HL-60 (cell line): ENCODE results near the gene NFIC.

Experiments
- DNase-seq, 2 experiments: peaks; one replicate each; pipeline ENCODE4 v3.0.0-alpha.2; 2010 to 2020; ENCODE audit warnings: low read depth in 1 of 2, low spot score in 1 of 2
- H3K27ac ChIP-seq: fragments of 250-450 bp; sonication (Bioruptor Pico); replicated peaks from 2 replicates; pipeline ENCODE4 v1.5.1; 2020; ENCODE audit warnings: mild to moderate bottlenecking, moderate library complexity
- H3K27me3 ChIP-seq: fragments of 250-450 bp; sonication (Bioruptor Pico); 2 replicates; pipeline ENCODE4 v1.5.1; 2021; ENCODE audit warnings: mild to moderate bottlenecking, moderate library complexity; ENCODE audit not compliant: insufficient read depth, poor library complexity, severe bottlenecking
- H3K4me3 ChIP-seq: replicated peaks from 2 replicates; pipeline ENCODE4 v1.5.1; 2011; ENCODE audit warnings: mild to moderate bottlenecking, control low read depth, low read length; ENCODE audit not compliant: insufficient read depth
- GABPA ChIP-seq: IDR thresholded peaks from 2 replicates; pipeline ENCODE4 v1.6.1; 2012; ENCODE audit warnings: low read depth
- POLR2AphosphoS5 ChIP-seq: IDR thresholded peaks from 2 replicates; pipeline ENCODE4 v1.6.1; 2012; ENCODE audit warnings: low read depth
- SPI1 ChIP-seq: IDR thresholded peaks from 2 replicates; pipeline ENCODE4 v1.6.1; 2012; ENCODE audit warnings: low read depth, mild to moderate bottlenecking, borderline replicate concordance
- TF ChIP-seq, protein P1 (sequence below): IDR thresholded peaks from 2 replicates; pipeline ENCODE4 v1.6.1; 2012; ENCODE audit warnings: low read depth; ENCODE audit not compliant: insufficient replicate concordance
- TF ChIP-seq, protein P2 (sequence below): IDR thresholded peaks from one replicate; pipeline ENCODE4 v1.5.1; 2011; ENCODE audit warnings: low read length, control low read depth, inconsistent platforms; ENCODE audit not compliant: insufficient read depth

NFIC gene

GRCh38 chr19:3350014-3350663 lies 16.2 kb upstream of the NFIC start:
- no peak overlapping the region for H3K4me3 ChIP-seq
- no peak for DNase-seq
- H3K27ac ChIP-seq, result no peak overlapping the region
- no peak for TF ChIP-seq GABPA
- TF ChIP-seq, protein P1, sequence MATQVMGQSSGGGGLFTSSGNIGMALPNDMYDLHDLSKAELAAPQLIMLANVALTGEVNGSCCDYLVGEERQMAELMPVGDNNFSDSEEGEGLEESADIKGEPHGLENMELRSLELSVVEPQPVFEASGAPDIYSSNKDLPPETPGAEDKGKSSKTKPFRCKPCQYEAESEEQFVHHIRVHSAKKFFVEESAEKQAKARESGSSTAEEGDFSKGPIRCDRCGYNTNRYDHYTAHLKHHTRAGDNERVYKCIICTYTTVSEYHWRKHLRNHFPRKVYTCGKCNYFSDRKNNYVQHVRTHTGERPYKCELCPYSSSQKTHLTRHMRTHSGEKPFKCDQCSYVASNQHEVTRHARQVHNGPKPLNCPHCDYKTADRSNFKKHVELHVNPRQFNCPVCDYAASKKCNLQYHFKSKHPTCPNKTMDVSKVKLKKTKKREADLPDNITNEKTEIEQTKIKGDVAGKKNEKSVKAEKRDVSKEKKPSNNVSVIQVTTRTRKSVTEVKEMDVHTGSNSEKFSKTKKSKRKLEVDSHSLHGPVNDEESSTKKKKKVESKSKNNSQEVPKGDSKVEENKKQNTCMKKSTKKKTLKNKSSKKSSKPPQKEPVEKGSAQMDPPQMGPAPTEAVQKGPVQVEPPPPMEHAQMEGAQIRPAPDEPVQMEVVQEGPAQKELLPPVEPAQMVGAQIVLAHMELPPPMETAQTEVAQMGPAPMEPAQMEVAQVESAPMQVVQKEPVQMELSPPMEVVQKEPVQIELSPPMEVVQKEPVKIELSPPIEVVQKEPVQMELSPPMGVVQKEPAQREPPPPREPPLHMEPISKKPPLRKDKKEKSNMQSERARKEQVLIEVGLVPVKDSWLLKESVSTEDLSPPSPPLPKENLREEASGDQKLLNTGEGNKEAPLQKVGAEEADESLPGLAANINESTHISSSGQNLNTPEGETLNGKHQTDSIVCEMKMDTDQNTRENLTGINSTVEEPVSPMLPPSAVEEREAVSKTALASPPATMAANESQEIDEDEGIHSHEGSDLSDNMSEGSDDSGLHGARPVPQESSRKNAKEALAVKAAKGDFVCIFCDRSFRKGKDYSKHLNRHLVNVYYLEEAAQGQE, result no peak
- TF ChIP-seq, protein P2, sequence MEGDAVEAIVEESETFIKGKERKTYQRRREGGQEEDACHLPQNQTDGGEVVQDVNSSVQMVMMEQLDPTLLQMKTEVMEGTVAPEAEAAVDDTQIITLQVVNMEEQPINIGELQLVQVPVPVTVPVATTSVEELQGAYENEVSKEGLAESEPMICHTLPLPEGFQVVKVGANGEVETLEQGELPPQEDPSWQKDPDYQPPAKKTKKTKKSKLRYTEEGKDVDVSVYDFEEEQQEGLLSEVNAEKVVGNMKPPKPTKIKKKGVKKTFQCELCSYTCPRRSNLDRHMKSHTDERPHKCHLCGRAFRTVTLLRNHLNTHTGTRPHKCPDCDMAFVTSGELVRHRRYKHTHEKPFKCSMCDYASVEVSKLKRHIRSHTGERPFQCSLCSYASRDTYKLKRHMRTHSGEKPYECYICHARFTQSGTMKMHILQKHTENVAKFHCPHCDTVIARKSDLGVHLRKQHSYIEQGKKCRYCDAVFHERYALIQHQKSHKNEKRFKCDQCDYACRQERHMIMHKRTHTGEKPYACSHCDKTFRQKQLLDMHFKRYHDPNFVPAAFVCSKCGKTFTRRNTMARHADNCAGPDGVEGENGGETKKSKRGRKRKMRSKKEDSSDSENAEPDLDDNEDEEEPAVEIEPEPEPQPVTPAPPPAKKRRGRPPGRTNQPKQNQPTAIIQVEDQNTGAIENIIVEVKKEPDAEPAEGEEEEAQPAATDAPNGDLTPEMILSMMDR, result no peak
- TF ChIP-seq POLR2AphosphoS5, result no peak
- no peak for TF ChIP-seq SPI1
- no peaks in the 10 kb centered on the region for H3K27me3 ChIP-seq

DNA sequence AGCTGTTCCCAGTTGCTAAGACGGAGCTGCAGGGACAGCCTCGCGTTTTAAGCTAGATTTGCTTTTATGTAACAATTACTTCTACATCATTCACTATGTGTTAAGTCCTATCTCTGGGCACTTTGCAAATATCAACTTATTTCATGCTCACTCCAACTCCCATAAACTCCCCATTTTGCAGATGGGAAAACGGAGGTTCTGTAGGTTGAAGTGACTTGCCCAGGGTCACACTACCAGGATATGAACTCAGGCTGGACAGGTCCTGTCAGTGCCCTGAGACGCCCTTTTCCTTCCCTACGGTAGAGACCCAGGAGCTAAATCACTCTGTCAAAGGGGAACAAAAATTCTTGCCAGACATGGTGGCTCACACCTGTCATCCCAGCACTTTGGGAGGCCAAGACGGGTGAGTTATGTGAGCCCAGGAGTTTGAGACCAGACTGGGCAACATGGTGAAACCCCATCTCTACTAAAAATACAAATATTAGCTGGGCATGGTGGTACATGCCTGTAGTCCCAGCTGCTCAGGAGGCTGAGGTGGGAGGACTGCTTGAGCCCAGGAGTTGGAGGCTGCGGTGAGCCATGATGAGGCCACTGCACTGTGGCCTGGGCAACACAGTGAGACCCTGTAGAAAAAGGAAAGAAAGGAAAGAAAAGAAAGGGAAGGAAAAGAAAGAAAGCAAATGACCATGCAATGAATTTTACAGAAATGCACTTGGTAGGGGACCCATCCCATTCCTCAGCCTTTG lies 14.5 kb upstream of the NFIC start:
- no peak for DNase-seq
- Histone ChIP-seq H3K27me3 (no peaks in the 10 kb centered on the region), H3K4me3 (no peak overlapping the region), H3K27ac (no peak overlapping the region)
- TF ChIP-seq POLR2AphosphoS5 (no peak), GABPA (no peak), SPI1 (no peak)

DNA sequence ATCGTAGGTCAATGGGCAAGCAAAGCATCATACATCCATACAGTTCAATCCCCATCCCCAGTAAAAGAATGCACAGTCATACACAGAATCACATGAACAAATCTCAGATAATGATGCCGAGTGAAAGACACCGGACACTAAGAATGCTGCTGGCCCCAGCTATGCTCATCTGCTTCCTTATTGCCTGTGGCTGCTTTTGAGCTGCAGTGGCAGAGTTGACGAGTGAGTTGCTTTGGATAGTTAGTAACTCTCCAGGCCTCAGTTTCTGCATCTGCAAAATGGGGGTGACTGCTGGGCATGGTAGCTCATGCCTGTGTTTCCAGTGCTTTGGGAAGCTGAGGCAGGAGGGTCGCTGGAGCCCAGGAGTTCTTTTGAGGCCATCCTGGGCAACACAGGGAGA lies 12.9 kb upstream of the NFIC start:
- Histone ChIP-seq H3K4me3 (no peak overlapping the region), H3K27me3 (no peaks in the 10 kb centered on the region), H3K27ac (no peak overlapping the region)
- no peak for DNase-seq
- TF ChIP-seq GABPA (no peak), SPI1 (no peak), POLR2AphosphoS5 (no peak)
- TF ChIP-seq, protein P2, result no peak
- TF ChIP-seq, protein P1, result no peak

DNA sequence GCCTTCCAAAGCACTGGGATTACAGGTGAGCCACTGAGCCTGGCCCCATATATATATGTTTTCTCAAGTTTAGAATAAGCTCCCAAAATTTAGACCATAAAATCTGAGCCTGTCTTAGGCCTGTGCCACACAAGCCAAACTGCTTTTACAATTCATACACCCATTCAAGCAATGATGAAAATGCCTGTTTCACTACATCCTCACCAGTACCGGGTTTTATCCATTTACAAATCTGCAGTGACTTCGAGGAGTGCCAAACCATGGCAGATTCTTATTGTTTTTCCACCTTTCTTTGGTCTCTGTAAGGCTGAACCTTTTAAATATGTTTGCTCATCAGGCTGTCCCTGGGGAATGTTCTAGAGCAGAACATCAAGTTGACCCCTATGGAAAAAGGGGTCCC lies 9.6 kb upstream of the NFIC start:
- Histone ChIP-seq H3K27me3 (no peaks in the 10 kb centered on the region), H3K4me3 (no peak overlapping the region), H3K27ac (no peak overlapping the region)
- DNase-seq, result no peak
- TF ChIP-seq POLR2AphosphoS5 (no peak), GABPA (no peak)
